Neutrophil (primary cell): ENCODE measurements around the gene HSCB.
"Not testable (repeated sequence)": the region's sequence is repeated elsewhere in the genome, so short reads cannot be mapped to it uniquely, and the experiment has no call there.

ENCODE experiments used
- H3K27ac ChIP-seq: fragments of 200-600 bp; sonication (generic); 2 replicates; pipeline ENCODE4 v1.5.1; 2016; ENCODE audit warnings: mild to moderate bottlenecking, moderate library complexity
- H3K27me3 ChIP-seq: fragments of 200-600 bp; sonication (generic); 2 replicates; pipeline ENCODE4 v1.6.0; 2016; ENCODE audit warnings: mild to moderate bottlenecking
- H3K36me3 ChIP-seq: fragments of 200-600 bp; sonication (generic); 2 replicates; pipeline ENCODE4 v1.5.1; 2017
- H3K4me1 ChIP-seq, 2 experiments: fragments of 200-600 bp in 1 of 2; sonication (generic) in 1 of 2; 1 replicate in 1 of 2; 2 replicates in 1 of 2; pipeline versions ENCODE4 v1.5.1 to v1.6.1; 2013 to 2016; ENCODE audit warnings: low read depth in 1 of 2, low read length in 1 of 2, mild to moderate bottlenecking in 1 of 2, moderate library complexity in 1 of 2; ENCODE audit not compliant: control insufficient read depth in 1 of 2, insufficient read depth in 1 of 2
- H3K4me3 ChIP-seq, 2 experiments: fragments of 200-600 bp in 1 of 2; sonication (generic) in 1 of 2; 1 replicate in 1 of 2; 2 replicates in 1 of 2; pipeline ENCODE4 v1.5.1; 2013 to 2016; ENCODE audit warnings: low read depth in 1 of 2, low read length in 1 of 2, mild to moderate bottlenecking in 1 of 2, moderate library complexity in 1 of 2
- H3K9me3 ChIP-seq: fragments of 200-600 bp; sonication (generic); 2 replicates; pipeline ENCODE4 v1.5.1; 2016
- CTCF ChIP-seq: fragments of 200-600 bp; sonication (generic); IDR thresholded peaks from 2 replicates; pipeline ENCODE4 v1.5.1; 2016; ENCODE audit warnings: antibody characterized with exemption

Gene HSCB, protein sequence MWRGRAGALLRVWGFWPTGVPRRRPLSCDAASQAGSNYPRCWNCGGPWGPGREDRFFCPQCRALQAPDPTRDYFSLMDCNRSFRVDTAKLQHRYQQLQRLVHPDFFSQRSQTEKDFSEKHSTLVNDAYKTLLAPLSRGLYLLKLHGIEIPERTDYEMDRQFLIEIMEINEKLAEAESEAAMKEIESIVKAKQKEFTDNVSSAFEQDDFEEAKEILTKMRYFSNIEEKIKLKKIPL

DNA sequence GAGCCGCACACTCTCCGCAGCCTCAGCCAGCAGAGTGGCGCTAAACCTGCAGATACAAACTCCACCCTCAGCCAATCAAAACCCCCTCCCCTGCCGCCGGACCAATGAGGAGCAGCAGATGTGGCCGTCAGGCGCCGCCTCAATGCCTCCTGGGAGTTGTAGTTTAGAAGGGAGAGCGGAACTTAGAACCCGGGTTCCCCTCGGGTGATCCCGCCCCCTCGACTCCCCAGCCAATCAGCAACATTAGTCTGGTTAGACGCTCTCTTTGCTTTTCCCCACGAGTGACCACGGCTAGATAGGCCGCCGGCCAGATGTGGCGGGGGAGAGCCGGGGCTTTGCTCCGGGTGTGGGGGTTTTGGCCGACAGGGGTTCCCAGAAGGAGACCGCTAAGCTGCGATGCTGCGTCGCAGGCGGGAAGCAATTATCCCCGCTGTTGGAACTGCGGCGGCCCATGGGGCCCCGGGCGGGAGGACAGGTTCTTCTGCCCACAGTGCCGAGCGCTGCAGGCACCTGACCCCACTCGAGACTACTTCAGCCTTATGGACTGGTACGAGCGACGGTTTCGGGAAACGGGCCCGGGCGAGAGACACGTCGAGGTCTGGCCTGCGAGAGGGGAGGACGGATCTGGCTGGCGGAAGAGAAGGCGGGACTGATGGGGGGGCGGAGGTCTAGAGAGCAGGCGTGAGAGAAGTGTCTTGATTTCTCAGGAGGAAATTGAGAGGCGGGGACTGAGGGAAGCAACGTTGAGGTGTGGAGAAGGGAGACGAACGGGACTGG, at the start of gene HSCB, which contains the start of gene CHEK2:
Gene HSCB, plus strand, starts transcription at position 255 of the 777 bp plus-strand sequence. Its CDS starts 57 bp downstream, at position 312.
Gene CHEK2, minus strand, starts transcription at position 36 of the 777 bp plus-strand sequence. CDS start 7,099 bp downstream, outside the sequence.
- peak; percentile 46 for TF ChIP-seq CTCF
- no peaks in the 10 kb centered on the region for H3K36me3 ChIP-seq
- peaks cover 22 to 25% of the 10 kb centered on the region in 2 experiments for H3K4me1 ChIP-seq
- H3K27ac ChIP-seq: peak within 1 kb of the TSS; percentile 91
- H3K4me3 ChIP-seq: peak within 1 kb of the TSS; percentile 98 to 99
- H3K27me3 ChIP-seq: no peaks in the 10 kb centered on the region
- H3K9me3 ChIP-seq: no peaks in the 10 kb centered on the region

DNA sequence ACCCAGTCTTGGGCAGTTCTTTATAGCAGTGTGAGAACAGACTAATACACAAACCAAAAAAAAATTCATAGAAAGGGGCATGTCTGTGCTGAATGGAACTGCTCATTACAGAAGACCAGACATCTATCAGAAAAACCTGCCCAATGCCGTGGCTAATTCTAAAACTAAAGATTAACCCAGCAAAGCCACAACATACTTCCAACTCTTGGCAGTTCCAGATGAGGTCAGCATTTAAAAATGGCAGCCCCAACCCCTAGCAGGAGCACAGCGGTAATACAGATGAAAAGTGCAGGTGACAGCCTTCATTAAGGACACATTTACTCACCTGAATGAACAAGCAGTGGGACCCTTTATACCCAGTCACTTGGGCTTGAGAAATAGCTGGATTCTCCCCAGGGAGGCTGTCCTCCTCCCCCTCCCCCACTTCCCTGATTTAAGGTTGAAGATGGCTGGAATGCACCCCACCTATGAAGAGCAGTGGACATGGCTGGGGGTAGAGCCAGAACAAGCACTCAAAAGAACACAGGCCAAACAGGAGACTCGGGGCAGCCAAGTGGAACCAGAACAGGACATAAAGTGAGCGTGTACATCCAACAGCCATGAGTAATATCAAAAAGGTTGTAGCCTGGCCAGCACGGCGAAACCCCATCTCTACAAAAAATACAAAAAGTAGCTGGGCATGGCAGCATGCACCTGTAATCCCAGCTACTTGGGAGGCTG, 48.6 kb upstream of the HSCB start:
- not testable (repeated sequence) for H3K27me3 ChIP-seq, H3K9me3 ChIP-seq, H3K27ac ChIP-seq, H3K4me3 ChIP-seq, H3K4me1 ChIP-seq
- peaks cover 25% of the 10 kb centered on the region for H3K36me3 ChIP-seq

GRCh38 chr22:28702891-28703290, 38.9 kb upstream of the HSCB start:
- no peaks in the 10 kb centered on the region for H3K4me1 ChIP-seq
- H3K27ac ChIP-seq: no peak overlapping the region
- peaks cover 5% of the 10 kb centered on the region for H3K36me3 ChIP-seq
- no peaks in the 10 kb centered on the region for H3K27me3 ChIP-seq
- H3K4me3 ChIP-seq: no peak overlapping the region
- no peaks in the 10 kb centered on the region for H3K9me3 ChIP-seq
- TF ChIP-seq CTCF: no peak

GRCh38 chr22:28703436-28703835, 38.4 kb upstream of the HSCB start:
- no peak for TF ChIP-seq CTCF
- peaks cover 5% of the 10 kb centered on the region for H3K36me3 ChIP-seq
- H3K27ac ChIP-seq: no peak overlapping the region
- H3K4me3 ChIP-seq: no peak overlapping the region
- H3K4me1 ChIP-seq: no peaks in the 10 kb centered on the region
- no peaks in the 10 kb centered on the region for H3K9me3 ChIP-seq
- H3K27me3 ChIP-seq: no peaks in the 10 kb centered on the region

- Histone ChIP-seq H3K27ac (no peak overlapping the region), H3K4me3 (no peak overlapping the region), H3K27me3 (no peaks in the 10 kb centered on the region), H3K36me3 (peaks cover 13% of the 10 kb centered on the region), H3K9me3 (no peaks in the 10 kb centered on the region), H3K4me1 (no peaks in the 10 kb centered on the region)
- no peak for TF ChIP-seq CTCF
Measured at GRCh38 chr22:28706845-28707244, 35.0 kb upstream of the HSCB start.
